Esophagus squamous epithelium (tissue), 5 donors: ENCODE measurements around the gene NMNAT3. TPM values are rescaled to one million over a fixed set of nuclear protein-coding genes. Genes with fewer than 3 reads are reported as not detected.

Experiments
- DNase-seq: peaks from one replicate; lab custom pipeline; 2025; lab: John Stamatoyannopoulos, UW
- H3K27ac ChIP-seq, 4 donors: fragments of 200-600 bp; sonication (generic); one replicate each; pipeline ENCODE4 v1.5.1; 2016 to 2019; ENCODE audit warnings: mild to moderate bottlenecking in 1 of 4
- H3K27me3 ChIP-seq, 4 donors: fragments of 200-600 bp; sonication (generic); 1 replicate in 3 of 4; 2 replicates in 1 of 4; pipeline versions ENCODE4 v1.5.1 to v1.6.0; 2017 to 2021; ENCODE audit warnings: antibody characterized with exemption in 1 of 4
- H3K36me3 ChIP-seq, 3 donors: fragments of 200-600 bp; sonication (generic); one replicate each; pipeline ENCODE4 v1.5.1; 2016 to 2019
- H3K4me1 ChIP-seq, 3 donors: fragments of 200-600 bp; sonication (generic); one replicate each; pipeline ENCODE4 v1.5.1; 2017 to 2019
- H3K4me3 ChIP-seq, 4 donors: fragments of 200-600 bp; sonication (generic); 1 replicate in 3 of 4; 2 replicates in 1 of 4; pipeline ENCODE4 v1.5.1; 2016 to 2019; ENCODE audit warnings: mild to moderate bottlenecking in 2 of 4, moderate library complexity in 1 of 4
- H3K9me3 ChIP-seq, 3 donors: fragments of 200-600 bp; sonication (generic); one replicate each; pipeline ENCODE4 v1.5.1; 2016 to 2019
- CTCF ChIP-seq, 6 experiments: fragments of 450-650 bp in 4 of 6; fragments of 200-600 bp in 2 of 6; sonication (generic) in 2 of 6; IDR thresholded peaks; one replicate each; pipeline ENCODE4 v1.5.1; 2016 to 2019; ENCODE audit warnings: antibody characterized with exemption in 6 of 6, mild to moderate bottlenecking in 4 of 6, moderate library complexity in 4 of 6
- POLR2A ChIP-seq, 4 donors: fragments of 450-650 bp; IDR thresholded peaks; one replicate each; pipeline ENCODE4 v1.6.1; 2017; ENCODE audit warnings: antibody characterized with exemption in 4 of 4, mild to moderate bottlenecking in 4 of 4, moderate library complexity in 3 of 4
- WGBS, 2 donors: methylation state at CpG; one replicate each; pipeline ENCODE4 v1.1.5; 2018; 5-methylcytosine and 5-hydroxymethylcytosine counted together
- intact Hi-C: fragments of 100-400 bp; cut with DNase I; formaldehyde crosslinking; loops from one replicate; pipeline ENCODE4 v1.15.0; 2022
- total RNA-seq, 4 donors: library from RNA; depleted of rRNA; stranded (reverse); fragments of >200 nt; gene quantifications; one replicate each; pipeline ENCODE4 v1.1.0, GENCODE V29; 2016
- donor health status: DM: yes; HTN: yes; CAD: no.

Gene NMNAT3
- total RNA-seq, 4 donors from 2014 or later = 7.6 to 11.6 (median 9.4) TPM

GRCh38 chr3:139634111-139634635 lies 43.6 kb downstream of the NMNAT3 start:
- DNase-seq = no peak
- TF ChIP-seq POLR2A (IDR thresholded peaks at IDR 0.05) = no peak
- no peak for TF ChIP-seq CTCF (IDR thresholded peaks at IDR 0.05)
- H3K27ac ChIP-seq = no peak overlapping the region
- H3K4me3 ChIP-seq = no peak overlapping the region
- intact Hi-C loops = no loop called here
- peaks cover 0 to 14% (median 0%) of the 10 kb centered on the region in 3 donors for H3K36me3 ChIP-seq
- no peaks in the 10 kb centered on the region for H3K4me1 ChIP-seq
- no peaks in the 10 kb centered on the region for H3K27me3 ChIP-seq
- WGBS, 2 donors = 67 to 89% methylated on average over 15 to 17 of the region's 20 CpGs
- no peaks in the 10 kb centered on the region for H3K9me3 ChIP-seq

- Histone ChIP-seq H3K36me3 (peaks cover 0 to 14% (median 0%) of the 10 kb centered on the region in 3 donors), H3K27ac (no peak overlapping the region), H3K4me1 (no peaks in the 10 kb centered on the region), H3K9me3 (no peaks in the 10 kb centered on the region), H3K4me3 (no peak overlapping the region), H3K27me3 (no peaks in the 10 kb centered on the region)
- no peak for DNase-seq
- TF ChIP-seq CTCF (IDR thresholded peaks at IDR 0.05) (no peak), POLR2A (IDR thresholded peaks at IDR 0.05) (no peak)
- intact Hi-C loops = no loop called here
- 87 to 91% methylated on average over 6 of the region's 6 CpGs for WGBS, 2 donors
These were observed 44.3 kb downstream of the NMNAT3 start for GRCh38 chr3:139633511-139633910.

- H3K27me3 ChIP-seq = no peaks in the 10 kb centered on the region
- no peak for TF ChIP-seq CTCF (IDR thresholded peaks at IDR 0.05)
- TF ChIP-seq POLR2A (IDR thresholded peaks at IDR 0.05) = no peak
- no peaks in the 10 kb centered on the region for H3K4me1 ChIP-seq
- WGBS, 2 donors = 77 to 83% methylated on average over 2 to 4 of the region's 4 CpGs
- no peak overlapping the region for H3K27ac ChIP-seq
- intact Hi-C loops = no loop called here
- H3K36me3 ChIP-seq = peaks cover 0 to 14% (median 0%) of the 10 kb centered on the region in 3 donors
- no peak overlapping the region for H3K4me3 ChIP-seq
- no peak for DNase-seq
- H3K9me3 ChIP-seq = no peaks in the 10 kb centered on the region
These were observed 47.2 kb downstream of the NMNAT3 start for GRCh38 chr3:139630542-139630941.

- 59 to 88% methylated on average over 2 to 3 of the region's 3 CpGs for WGBS, 2 donors
- no peak overlapping the region for H3K27ac ChIP-seq
- no peaks in the 10 kb centered on the region for H3K4me1 ChIP-seq
- TF ChIP-seq POLR2A (IDR thresholded peaks at IDR 0.05) (no peak), CTCF (IDR thresholded peaks at IDR 0.05) (peak in 1 of 6 experiments; percentile 50)
- no peak for DNase-seq
- no peaks in the 10 kb centered on the region for H3K9me3 ChIP-seq
- H3K4me3 ChIP-seq = no peak overlapping the region
- H3K36me3 ChIP-seq = peaks cover 0 to 7% (median 0%) of the 10 kb centered on the region in 3 donors
- intact Hi-C loops = no loop called here
- H3K27me3 ChIP-seq = no peaks in the 10 kb centered on the region
These were observed 48.7 kb downstream of the NMNAT3 start for GRCh38 chr3:139629033-139629432.

- Histone ChIP-seq H3K27ac (no peak overlapping the region), H3K9me3 (no peaks in the 10 kb centered on the region), H3K4me1 (no peaks in the 10 kb centered on the region), H3K36me3 (no peaks in the 10 kb centered on the region), H3K27me3 (no peaks in the 10 kb centered on the region), H3K4me3 (no peak overlapping the region)
- intact Hi-C loops = no loop called here
- TF ChIP-seq POLR2A (IDR thresholded peaks at IDR 0.05) (no peak), CTCF (IDR thresholded peaks at IDR 0.05) (no peak)
- DNase-seq = no peak
- WGBS, 2 donors = 64 to 66% methylated on average over 5 of the region's 5 CpGs
These were observed 50.0 kb downstream of the NMNAT3 start for GRCh38 chr3:139627759-139628158.
